Neural cell (in vitro differentiated cells): ENCODE results near the gene JMJD7. TPM values are rescaled to one million over a fixed set of nuclear protein-coding genes. Genes with fewer than 3 reads are reported as not detected.

Experiments
- H2AFZ ChIP-seq: fragments of 200-600, 300-800 bp; sonication (generic), shearing (Covaris generic); 2 replicates; pipeline ENCODE4 v1.6.0; 2014; ENCODE audit warnings: low read depth, mild to moderate bottlenecking, antibody characterized with exemption, low read length, moderate library complexity
- H3F3A ChIP-seq: fragments of 200-600 bp; shearing (Covaris generic); 2 replicates; pipeline ENCODE4 v1.6.1; 2016; ENCODE audit warnings: mild to moderate bottlenecking, moderate library complexity, mixed read lengths, antibody characterized with exemption, low read length; ENCODE audit not compliant: insufficient read depth, poor library complexity, severe bottlenecking
- H3K27ac ChIP-seq: fragments of 200-600, 300-800 bp; sonication (generic), shearing (Covaris generic); 2 replicates; pipeline ENCODE4 v1.5.1; 2014; ENCODE audit warnings: mild to moderate bottlenecking, low read length, moderate library complexity
- H3K27me3 ChIP-seq: fragments of 300-800, 200-600 bp; sonication (generic), shearing (Covaris generic); 2 replicates; pipeline ENCODE4 v1.6.0; 2014; ENCODE audit warnings: mild to moderate bottlenecking, low read depth, low read length, moderate library complexity; ENCODE audit not compliant: insufficient read depth
- H3K36me3 ChIP-seq: fragments of 300-800, 200-600 bp; sonication (generic), shearing (Covaris generic); 2 replicates; pipeline ENCODE4 v1.5.1; 2014; ENCODE audit warnings: mild to moderate bottlenecking, antibody characterized with exemption, low read length, moderate library complexity; ENCODE audit not compliant: insufficient read depth
- H3K4me2 ChIP-seq: fragments of 300-800, 200-600 bp; sonication (generic), shearing (Covaris generic); 2 replicates; pipeline ENCODE4 v1.6.0; 2014; ENCODE audit warnings: mild to moderate bottlenecking, low read length
- H3K4me3 ChIP-seq: fragments of 300-800, 200-600 bp; sonication (generic), shearing (Covaris generic); 2 replicates; pipeline ENCODE4 v1.5.1; 2014; ENCODE audit warnings: mild to moderate bottlenecking, low read length, moderate library complexity
- H3K79me2 ChIP-seq: fragments of 200-600 bp; shearing (Covaris generic); replicated peaks from 2 replicates; pipeline ENCODE4 v1.6.0; 2014; ENCODE audit warnings: mild to moderate bottlenecking, low read length, moderate library complexity; ENCODE audit not compliant: insufficient read depth
- H3K9ac ChIP-seq: fragments of 300-800, 200-600 bp; sonication (generic), shearing (Covaris generic); 2 replicates; pipeline ENCODE4 v1.6.1; 2016; ENCODE audit warnings: mild to moderate bottlenecking, low read length, mixed read lengths
- H3K9me2 ChIP-seq: fragments of 200-600 bp; shearing (Covaris generic); 2 replicates; pipeline ENCODE4 v1.6.1; 2016; ENCODE audit warnings: mild to moderate bottlenecking, low read length, mixed read lengths; ENCODE audit not compliant: insufficient read depth
- H3K9me3 ChIP-seq: fragments of 200-600, 300-800 bp; sonication (generic), shearing (Covaris generic); 2 replicates; pipeline ENCODE4 v1.6.1; 2016; ENCODE audit warnings: mild to moderate bottlenecking, mixed run types, low read length, moderate library complexity, mixed read lengths
- H4K20me1 ChIP-seq: fragments of 200-600 bp; shearing (Covaris generic); 2 replicates; pipeline ENCODE4 v1.6.1; 2016; ENCODE audit warnings: mild to moderate bottlenecking, mixed run types; ENCODE audit not compliant: insufficient read depth
- EP300 ChIP-seq: fragments of 450-650 bp; conservative IDR thresholded peaks from 2 replicates; pipeline ENCODE4 v1.6.1; 2014; ENCODE audit warnings: antibody characterized with exemption, mild to moderate bottlenecking, moderate library complexity; ENCODE audit not compliant: poor library complexity, severe bottlenecking
- EZH2 ChIP-seq: fragments of 200-600, 300-800 bp; shearing (Covaris generic), sonication (generic); IDR thresholded peaks from 2 replicates; pipeline ENCODE4 v1.6.1; 2014; ENCODE audit warnings: antibody characterized with exemption, low read length, borderline replicate concordance, mild to moderate bottlenecking; ENCODE audit not compliant: insufficient read depth, poor library complexity, severe bottlenecking
- MXI1 ChIP-seq: fragments of 450-650 bp; conservative IDR thresholded peaks from 2 replicates; pipeline ENCODE4 v1.6.1; 2014; ENCODE audit warnings: antibody characterized with exemption, mild to moderate bottlenecking; ENCODE audit not compliant: poor library complexity, severe bottlenecking
- POLR2AphosphoS5 ChIP-seq: IDR thresholded peaks from 2 replicates; pipeline ENCODE4 v1.6.1; 2012
- RAD21 ChIP-seq: fragments of 450-650 bp; conservative IDR thresholded peaks from 2 replicates; pipeline ENCODE4 v1.6.1; 2014; ENCODE audit warnings: antibody characterized with exemption, mild to moderate bottlenecking, moderate library complexity
- SMC3 ChIP-seq: fragments of 450-650 bp; conservative IDR thresholded peaks from 2 replicates; pipeline ENCODE4 v1.6.1; 2014; ENCODE audit warnings: antibody characterized with exemption, mild to moderate bottlenecking, moderate library complexity; ENCODE audit not compliant: poor library complexity
- TAF1 ChIP-seq: IDR thresholded peaks from 2 replicates; pipeline ENCODE4 v1.6.1; 2012; ENCODE audit warnings: low read depth
- polyA plus RNA-seq: library from polyadenylated mRNA; depleted of rRNA; stranded (reverse); fragments of >200 nt; gene quantifications from 2 replicates; pipeline ENCODE4 v1.2.3, GENCODE V29; 2014
- TF ChIP-seq, protein P1 (sequence below): IDR thresholded peaks from 2 replicates; pipeline ENCODE4 v1.6.1; 2012; ENCODE audit warnings: borderline replicate concordance
- TF ChIP-seq, protein P2 (sequence below): fragments of 450-650 bp; IDR thresholded peaks from 2 replicates; pipeline ENCODE4 v1.5.1; 2014; ENCODE audit warnings: antibody characterized with exemption, mild to moderate bottlenecking, moderate library complexity; ENCODE audit not compliant: poor library complexity, severe bottlenecking

The JMJD7 gene
- polyA plus RNA-seq, 1 donor from 2014 or later: 14.0 TPM

DNA sequence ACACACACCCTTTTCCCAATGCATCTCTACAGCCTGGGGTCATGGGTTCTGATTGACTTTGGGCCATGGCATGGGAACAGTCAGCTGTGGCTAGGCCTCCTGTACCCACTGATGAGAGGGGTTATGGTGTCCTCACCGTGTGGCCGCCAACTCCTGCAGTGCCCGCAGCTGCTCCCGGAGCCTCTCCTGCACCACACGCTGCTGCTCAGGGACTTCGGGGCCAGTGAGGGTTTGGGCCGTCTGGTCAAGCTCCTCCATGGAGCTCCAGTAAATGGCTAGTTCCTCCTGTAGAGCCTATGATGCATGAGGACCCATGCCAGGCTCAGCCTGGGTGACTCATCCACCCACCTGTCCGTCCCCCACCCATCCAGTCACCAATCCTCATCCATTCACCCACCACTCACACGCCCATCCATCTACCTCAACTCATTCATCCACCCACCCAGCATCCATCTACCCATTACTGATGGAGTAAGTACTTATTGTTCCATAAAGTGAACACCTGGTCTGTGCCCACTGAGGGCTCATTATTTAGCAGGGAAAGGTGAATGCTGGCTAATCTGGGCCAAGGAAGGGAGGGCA is 44.4 kb downstream of the JMJD7 start:
- Histone ChIP-seq H2AFZ (no peak overlapping the region), H3K9ac (no peak overlapping the region), H3F3A (no peaks in the 10 kb centered on the region), H3K36me3 (no peaks in the 10 kb centered on the region), H3K4me2 (no peak overlapping the region), H3K9me2 (no peaks in the 10 kb centered on the region), H3K4me3 (no peak overlapping the region), H4K20me1 (no peaks in the 10 kb centered on the region), H3K9me3 (no peaks in the 10 kb centered on the region), H3K27ac (no peak overlapping the region), H3K79me2 (no peaks in the 10 kb centered on the region), H3K27me3 (no peaks in the 10 kb centered on the region)
- TF ChIP-seq EP300 (no peak), EZH2 (no peak), MXI1 (no peak), SMC3 (no peak), RAD21 (no peak), POLR2AphosphoS5 (no peak), TAF1 (no peak)
- TF ChIP-seq, protein P1, sequence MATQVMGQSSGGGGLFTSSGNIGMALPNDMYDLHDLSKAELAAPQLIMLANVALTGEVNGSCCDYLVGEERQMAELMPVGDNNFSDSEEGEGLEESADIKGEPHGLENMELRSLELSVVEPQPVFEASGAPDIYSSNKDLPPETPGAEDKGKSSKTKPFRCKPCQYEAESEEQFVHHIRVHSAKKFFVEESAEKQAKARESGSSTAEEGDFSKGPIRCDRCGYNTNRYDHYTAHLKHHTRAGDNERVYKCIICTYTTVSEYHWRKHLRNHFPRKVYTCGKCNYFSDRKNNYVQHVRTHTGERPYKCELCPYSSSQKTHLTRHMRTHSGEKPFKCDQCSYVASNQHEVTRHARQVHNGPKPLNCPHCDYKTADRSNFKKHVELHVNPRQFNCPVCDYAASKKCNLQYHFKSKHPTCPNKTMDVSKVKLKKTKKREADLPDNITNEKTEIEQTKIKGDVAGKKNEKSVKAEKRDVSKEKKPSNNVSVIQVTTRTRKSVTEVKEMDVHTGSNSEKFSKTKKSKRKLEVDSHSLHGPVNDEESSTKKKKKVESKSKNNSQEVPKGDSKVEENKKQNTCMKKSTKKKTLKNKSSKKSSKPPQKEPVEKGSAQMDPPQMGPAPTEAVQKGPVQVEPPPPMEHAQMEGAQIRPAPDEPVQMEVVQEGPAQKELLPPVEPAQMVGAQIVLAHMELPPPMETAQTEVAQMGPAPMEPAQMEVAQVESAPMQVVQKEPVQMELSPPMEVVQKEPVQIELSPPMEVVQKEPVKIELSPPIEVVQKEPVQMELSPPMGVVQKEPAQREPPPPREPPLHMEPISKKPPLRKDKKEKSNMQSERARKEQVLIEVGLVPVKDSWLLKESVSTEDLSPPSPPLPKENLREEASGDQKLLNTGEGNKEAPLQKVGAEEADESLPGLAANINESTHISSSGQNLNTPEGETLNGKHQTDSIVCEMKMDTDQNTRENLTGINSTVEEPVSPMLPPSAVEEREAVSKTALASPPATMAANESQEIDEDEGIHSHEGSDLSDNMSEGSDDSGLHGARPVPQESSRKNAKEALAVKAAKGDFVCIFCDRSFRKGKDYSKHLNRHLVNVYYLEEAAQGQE: no peak
- TF ChIP-seq, protein P2, sequence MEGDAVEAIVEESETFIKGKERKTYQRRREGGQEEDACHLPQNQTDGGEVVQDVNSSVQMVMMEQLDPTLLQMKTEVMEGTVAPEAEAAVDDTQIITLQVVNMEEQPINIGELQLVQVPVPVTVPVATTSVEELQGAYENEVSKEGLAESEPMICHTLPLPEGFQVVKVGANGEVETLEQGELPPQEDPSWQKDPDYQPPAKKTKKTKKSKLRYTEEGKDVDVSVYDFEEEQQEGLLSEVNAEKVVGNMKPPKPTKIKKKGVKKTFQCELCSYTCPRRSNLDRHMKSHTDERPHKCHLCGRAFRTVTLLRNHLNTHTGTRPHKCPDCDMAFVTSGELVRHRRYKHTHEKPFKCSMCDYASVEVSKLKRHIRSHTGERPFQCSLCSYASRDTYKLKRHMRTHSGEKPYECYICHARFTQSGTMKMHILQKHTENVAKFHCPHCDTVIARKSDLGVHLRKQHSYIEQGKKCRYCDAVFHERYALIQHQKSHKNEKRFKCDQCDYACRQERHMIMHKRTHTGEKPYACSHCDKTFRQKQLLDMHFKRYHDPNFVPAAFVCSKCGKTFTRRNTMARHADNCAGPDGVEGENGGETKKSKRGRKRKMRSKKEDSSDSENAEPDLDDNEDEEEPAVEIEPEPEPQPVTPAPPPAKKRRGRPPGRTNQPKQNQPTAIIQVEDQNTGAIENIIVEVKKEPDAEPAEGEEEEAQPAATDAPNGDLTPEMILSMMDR: no peak

DNA sequence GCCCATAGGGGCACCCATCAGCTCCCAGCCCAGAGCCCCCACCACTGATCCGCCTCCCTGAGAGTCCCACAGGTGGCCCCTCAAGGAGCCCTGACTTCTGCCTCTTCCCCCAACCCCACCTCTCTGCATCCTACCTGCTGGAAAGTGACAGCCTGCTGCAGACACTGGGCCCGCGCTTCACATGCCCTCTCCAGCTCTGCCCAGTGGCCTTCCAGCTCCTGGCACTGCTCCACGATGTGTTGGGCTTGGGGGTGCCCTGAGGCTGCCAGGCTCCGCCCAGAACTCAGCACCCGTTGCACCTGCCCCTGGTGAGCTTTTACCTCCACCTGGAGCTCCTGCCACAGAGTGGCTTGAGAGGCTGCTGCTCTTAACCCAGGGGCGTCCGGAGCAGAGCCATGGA is 45.8 kb downstream of the JMJD7 start:
- TF ChIP-seq, protein P2: no peak
- TF ChIP-seq MXI1 (no peak), EP300 (no peak), EZH2 (no peak), POLR2AphosphoS5 (no peak), TAF1 (no peak), SMC3 (no peak)
- TF ChIP-seq, protein P1: no peak

More for the DNA sequence above, 45.8 kb downstream of the JMJD7 start:
- H3K79me2 ChIP-seq: no peaks in the 10 kb centered on the region
- no peak overlapping the region for H2AFZ ChIP-seq
- H3K9me2 ChIP-seq: no peaks in the 10 kb centered on the region
- no peaks in the 10 kb centered on the region for H4K20me1 ChIP-seq
- no peak overlapping the region for H3K4me3 ChIP-seq
- no peaks in the 10 kb centered on the region for H3F3A ChIP-seq
- H3K27me3 ChIP-seq: no peaks in the 10 kb centered on the region
- H3K4me2 ChIP-seq: no peak overlapping the region
- no peaks in the 10 kb centered on the region for H3K9me3 ChIP-seq
- H3K9ac ChIP-seq: no peak overlapping the region
- no peaks in the 10 kb centered on the region for H3K36me3 ChIP-seq
- no peak overlapping the region for H3K27ac ChIP-seq
